ENCODE results near the gene ARHGAP33.

The ARHGAP33 gene

GRCh38 chr19:35742121-35742724 is 33.1 kb upstream of the ARHGAP33 start, which contains the start of gene IGFLR1:
Gene IGFLR1 (minus strand): TSS chr19:35742452. CDS start chr19:35741180, 1,272 bp downstream.
- H3K36me3 ChIP-seq (replicated peaks): peaks cover 14% of the 10 kb centered on the region
- no peak within 1 kb of the TSS for H3K27ac ChIP-seq

GRCh38 chr19:35743640-35744429 is 31.5 kb upstream of the ARHGAP33 start:
- H3K27ac ChIP-seq: no peak overlapping the region
- DNase-seq: no peak
- no peaks in the 10 kb centered on the region for H3K27me3 ChIP-seq (replicated peaks)
- H3K4me3 ChIP-seq (ENCODE audit: low read depth, low read length): no peak overlapping the region
- no peak for TF ChIP-seq CTCF (IDR thresholded peaks at IDR 0.05; ENCODE audit: low read depth, low read length, missing control alignments)
- in situ Hi-C loops (cut with HindIII; ENCODE audit: low pct_ligation_motif_present, low sequenced_read_pairs): no loop called here
- H3K36me3 ChIP-seq (replicated peaks): no peaks in the 10 kb centered on the region

More at GRCh38 chr19:35742121-35742724, 33.1 kb upstream of the ARHGAP33 start, which contains the start of gene IGFLR1:
- DNase-seq: no peak
- TF ChIP-seq CTCF (IDR thresholded peaks at IDR 0.05; ENCODE audit: low read depth, low read length, missing control alignments): no peak
- no peaks in the 10 kb centered on the region for H3K27me3 ChIP-seq (replicated peaks)
- no peak within 1 kb of the TSS for H3K4me3 ChIP-seq (ENCODE audit: low read depth, low read length)
- in situ Hi-C loops (cut with HindIII; ENCODE audit: low pct_ligation_motif_present, low sequenced_read_pairs): no loop called here

DNA sequence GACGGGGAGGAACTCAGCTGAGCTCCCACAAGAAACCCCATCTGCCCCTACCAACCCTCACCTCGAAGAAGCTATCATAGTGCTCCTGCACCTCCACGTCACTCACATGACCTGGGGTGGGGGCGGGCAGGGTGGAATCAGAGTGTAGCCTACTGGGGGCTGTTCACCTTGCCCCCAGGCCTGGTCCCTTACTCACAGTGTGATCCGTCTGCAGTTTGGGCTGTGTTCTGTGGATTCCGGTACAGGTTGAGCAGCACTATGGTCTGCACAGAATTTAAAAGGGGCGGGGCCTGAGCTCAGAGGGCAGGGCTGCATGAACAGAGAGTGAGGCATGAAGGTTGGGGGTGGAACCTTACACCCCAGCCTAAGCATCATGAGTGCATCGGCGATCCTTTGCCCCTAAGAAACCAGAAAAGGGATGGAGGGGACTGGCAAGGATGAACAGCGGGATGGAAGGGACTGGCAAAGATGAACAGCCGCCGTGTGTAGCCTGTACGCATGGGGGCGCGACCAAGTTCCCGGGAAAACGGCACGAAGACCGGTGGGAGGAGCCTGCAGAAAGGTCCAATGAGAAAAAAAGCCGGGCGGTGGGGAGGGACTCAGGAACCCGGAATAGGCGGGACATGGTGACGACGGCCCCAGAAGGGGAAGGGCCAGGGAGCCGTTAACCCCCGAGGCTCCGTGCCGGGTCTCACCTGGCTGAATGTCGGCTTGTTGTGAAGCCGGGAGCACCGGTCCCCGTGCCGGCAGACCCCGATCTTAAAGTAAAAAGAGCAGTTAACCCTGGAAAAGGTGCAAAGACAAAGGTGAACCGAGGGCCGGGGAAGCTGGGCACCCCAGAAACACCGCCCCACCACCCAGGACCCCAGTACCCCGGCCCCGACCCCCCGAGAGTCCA is 30.7 kb upstream of the ARHGAP33 start:
- DNase-seq: peak; percentile 97
- H3K4me3 ChIP-seq (ENCODE audit: low read depth, low read length): peak overlapping the region; percentile 84
- peak; percentile 68 for TF ChIP-seq CTCF (IDR thresholded peaks at IDR 0.05; ENCODE audit: low read depth, low read length, missing control alignments)
- no peaks in the 10 kb centered on the region for H3K36me3 ChIP-seq (replicated peaks)
- H3K27me3 ChIP-seq (replicated peaks): no peaks in the 10 kb centered on the region
- in situ Hi-C loops (cut with HindIII; ENCODE audit: low pct_ligation_motif_present, low sequenced_read_pairs): no loop called here
- peak overlapping the region; percentile 96 for H3K27ac ChIP-seq

- Histone ChIP-seq H3K27me3 (replicated peaks) (no peaks in the 10 kb centered on the region), H3K4me3 (ENCODE audit: low read depth, low read length) (peak within 1 kb of the TSS; percentile 84), H3K36me3 (replicated peaks) (no peaks in the 10 kb centered on the region), H3K27ac (peak within 1 kb of the TSS; percentile 96)
- DNase-seq: peak; percentile 97
- TF ChIP-seq CTCF (IDR thresholded peaks at IDR 0.05; ENCODE audit: low read depth, low read length, missing control alignments): no peak
- in situ Hi-C loops (cut with HindIII; ENCODE audit: low pct_ligation_motif_present, low sequenced_read_pairs): no loop called here
Observed at GRCh38 chr19:35745328-35746086, 29.9 kb upstream of the ARHGAP33 start, which contains the start of the genes PSENEN and U2AF1L4. Gene PSENEN (plus strand): TSS chr19:35745651. CDS start chr19:35745931, 280 bp downstream. Gene U2AF1L4 (minus strand): TSS chr19:35745418. CDS start chr19:35745391, 27 bp downstream.

GRCh38 chr19:35746087-35746462 is 29.3 kb upstream of the ARHGAP33 start:
- in situ Hi-C loops (cut with HindIII; ENCODE audit: low pct_ligation_motif_present, low sequenced_read_pairs): no loop called here

More at GRCh38 chr19:35746087-35746462, 29.3 kb upstream of the ARHGAP33 start:
- Histone ChIP-seq H3K36me3 (replicated peaks) (no peaks in the 10 kb centered on the region), H3K27ac (peak overlapping the region; percentile 96), H3K27me3 (replicated peaks) (no peaks in the 10 kb centered on the region), H3K4me3 (ENCODE audit: low read depth, low read length) (peak overlapping the region; percentile 84)
- TF ChIP-seq CTCF (IDR thresholded peaks at IDR 0.05; ENCODE audit: low read depth, low read length, missing control alignments): no peak
- DNase-seq: no peak
